HG02588 (cell line): ENCODE measurements around the gene MVK.

ENCODE experiments used
- ATAC-seq: cut with Tn5 transposase; IDR thresholded peaks from one replicate; pipeline ENCODE4 v1.9.1; 2021; ENCODE audit warnings: mild to moderate bottlenecking, moderate library complexity; ENCODE audit not compliant: unreplicated experiment

Gene MVK

DNA sequence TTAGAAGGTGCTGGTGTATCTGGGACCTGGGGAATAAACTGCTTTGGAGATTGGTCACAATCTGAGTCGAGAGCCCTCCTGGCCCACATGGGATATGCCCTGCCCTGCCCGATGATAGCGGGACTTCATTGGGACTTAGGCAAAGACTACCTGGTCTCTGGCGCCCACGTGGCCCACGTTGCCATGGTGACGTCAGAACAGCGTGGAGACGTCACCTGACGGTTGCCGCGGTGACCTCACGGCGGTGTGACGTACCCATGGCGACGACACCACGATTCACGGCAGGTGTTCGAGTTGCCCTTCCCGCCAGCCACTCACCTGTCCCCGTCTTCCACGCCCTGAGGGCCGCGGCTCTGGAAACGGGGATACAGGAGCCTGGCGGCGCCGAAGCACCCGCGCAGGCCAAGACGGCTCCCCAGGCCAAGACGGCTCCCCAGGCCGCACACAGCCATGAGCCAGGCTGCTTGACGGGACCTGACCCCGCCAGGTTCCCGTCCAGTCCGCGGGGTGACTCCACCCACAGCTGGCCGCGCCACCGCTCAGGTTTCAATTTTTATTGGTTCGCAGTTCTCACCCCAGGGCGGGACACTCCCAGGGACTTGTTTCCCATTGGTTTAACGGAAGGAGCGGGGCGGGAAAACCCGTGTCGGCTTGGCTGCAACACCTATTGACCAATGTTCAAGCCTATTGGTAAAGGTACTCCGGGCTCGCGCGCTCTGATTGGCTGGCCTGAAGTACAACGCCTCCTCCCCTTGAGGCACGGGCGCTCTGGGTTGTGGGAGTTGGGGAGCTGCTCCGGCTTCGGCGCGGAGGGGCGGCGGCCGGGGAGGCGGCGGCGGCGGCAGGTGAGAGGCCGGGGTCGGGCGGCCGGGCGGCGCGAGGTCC, at the start of gene MVK, which contains the start of gene MMAB:
Gene MVK, plus strand, starts transcription at position 766 of the 885 bp plus-strand sequence. CDS start 1,029 bp downstream, outside the sequence.
Gene MMAB, minus strand, starts transcription at position 476 of the 885 bp plus-strand sequence. Its CDS starts 24 bp downstream, at position 452.
- ATAC-seq, result peak; percentile 93

DNA sequence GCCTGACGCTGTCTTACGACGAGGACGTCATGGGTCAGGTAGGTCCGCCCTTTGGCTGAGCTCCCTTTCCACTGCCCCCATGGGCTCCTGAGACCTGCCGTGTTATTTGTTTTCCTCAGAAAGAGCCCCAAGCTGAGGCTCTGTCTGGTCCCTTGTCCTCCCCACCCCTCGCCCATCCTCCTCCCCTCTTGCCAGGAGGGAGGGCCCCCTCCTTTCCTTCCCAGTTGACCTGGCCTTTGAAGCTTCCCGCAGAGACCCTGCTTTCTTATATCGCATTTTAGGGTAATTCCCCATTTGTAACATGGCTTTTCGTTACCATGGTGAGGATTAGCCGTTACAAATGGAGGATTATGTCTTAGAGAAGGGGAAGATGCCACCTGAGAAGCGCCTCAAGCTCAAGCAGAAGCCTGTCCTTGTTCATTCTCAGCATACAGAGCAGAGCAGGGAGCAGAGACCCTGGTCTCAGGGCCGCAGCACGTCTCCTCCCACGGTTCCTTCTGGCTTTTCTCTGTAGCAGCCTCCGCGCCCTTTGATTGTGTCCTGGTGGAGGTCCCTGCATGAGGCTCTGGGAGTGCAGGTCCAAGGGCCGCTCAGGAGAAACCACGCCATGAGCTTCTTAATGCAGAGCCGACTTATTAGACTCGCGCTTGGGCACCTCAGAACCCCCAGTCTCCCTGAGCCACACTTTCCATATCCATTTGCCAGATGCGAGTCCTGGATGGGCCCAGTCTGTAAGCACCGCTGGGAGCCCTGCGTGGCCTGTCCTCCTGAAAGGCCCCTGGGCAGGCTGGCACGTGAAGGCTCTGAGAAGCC, 48.9 kb upstream of the MVK start:
- ATAC-seq, result no peak

DNA sequence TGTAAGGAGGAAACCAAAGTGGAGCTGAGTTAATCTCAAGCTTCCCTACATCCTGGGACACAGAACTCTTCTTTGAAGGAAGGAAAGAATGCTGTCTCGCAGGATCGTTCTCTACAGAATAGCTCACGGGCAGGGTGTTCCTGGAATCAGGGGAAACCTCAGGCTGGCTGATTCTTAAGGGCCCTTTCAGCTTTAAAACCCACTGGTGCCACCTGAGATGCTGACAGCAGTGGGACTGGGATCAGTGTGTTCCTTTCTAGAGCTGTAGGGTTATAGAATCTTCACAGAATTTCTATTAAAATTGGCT, 48.4 kb upstream of the MVK start:
- no peak for ATAC-seq

GRCh38 chr12:109527489-109528123, 46.0 kb upstream of the MVK start:
- no peak for ATAC-seq

GRCh38 chr12:109529691-109530640, 43.6 kb upstream of the MVK start:
- no peak for ATAC-seq

- ATAC-seq, result no peak
Observed at GRCh38 chr12:109531411-109531810, 42.2 kb upstream of the MVK start.

DNA sequence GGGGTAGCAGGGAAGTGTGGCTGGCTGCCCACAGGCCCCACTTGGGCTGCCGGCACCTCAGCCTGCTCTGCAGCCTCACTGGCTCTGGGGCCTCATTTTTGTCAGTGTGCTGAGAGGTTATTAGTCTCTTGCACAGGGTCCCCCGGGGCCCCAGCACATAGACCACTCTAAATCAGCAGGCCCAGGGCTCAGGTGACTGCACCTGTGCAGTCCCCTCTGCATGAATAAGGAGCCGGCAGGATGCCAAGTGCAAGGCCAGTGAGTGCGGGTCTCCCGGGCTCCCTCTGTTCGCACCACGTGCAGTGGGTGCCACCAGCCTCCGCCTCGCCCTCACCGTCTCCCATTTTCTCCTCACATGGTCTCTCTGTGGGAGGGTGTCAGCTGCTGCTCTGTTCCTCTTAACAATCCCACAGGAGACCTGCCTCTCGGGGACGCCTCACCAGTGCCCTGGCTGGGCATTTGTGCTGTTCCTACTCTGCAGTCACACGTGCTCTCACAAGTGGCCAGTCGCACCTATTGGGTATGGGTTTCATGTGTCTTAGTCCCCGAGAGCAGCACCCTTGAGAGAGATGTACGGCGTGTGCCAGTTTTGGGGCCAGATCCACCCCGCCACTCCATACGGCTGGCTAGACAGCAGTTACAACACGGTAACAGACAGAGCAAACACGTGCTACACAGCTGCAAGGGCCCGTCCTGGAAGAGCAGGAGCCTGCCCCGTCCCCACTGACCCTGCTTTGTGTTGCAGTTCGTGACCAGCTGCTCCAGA, 40.7 kb upstream of the MVK start:
- ATAC-seq, result no peak

- no peak for ATAC-seq
Observed at GRCh38 chr12:109533487-109533740, 40.2 kb upstream of the MVK start.

DNA sequence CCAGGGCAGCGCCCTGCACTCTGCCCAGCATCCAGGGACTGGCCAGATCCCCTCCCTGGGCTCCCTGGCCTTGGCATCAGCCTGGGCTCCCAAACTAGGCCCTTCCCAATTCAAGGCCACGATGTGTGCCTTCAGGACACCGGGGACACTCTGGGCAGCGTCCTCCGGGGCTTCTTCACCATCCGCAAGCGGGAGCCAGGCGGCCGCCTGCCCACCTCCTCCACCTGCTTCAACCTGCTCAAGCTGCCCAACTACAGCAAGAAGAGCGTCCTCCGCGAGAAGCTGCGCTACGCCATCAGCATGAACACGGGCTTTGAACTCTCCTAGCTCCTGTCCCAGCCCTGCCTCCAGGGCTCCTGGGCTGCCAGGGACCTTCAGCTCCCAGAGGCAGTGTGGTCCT, 39.1 kb upstream of the MVK start:
- no peak for ATAC-seq

DNA sequence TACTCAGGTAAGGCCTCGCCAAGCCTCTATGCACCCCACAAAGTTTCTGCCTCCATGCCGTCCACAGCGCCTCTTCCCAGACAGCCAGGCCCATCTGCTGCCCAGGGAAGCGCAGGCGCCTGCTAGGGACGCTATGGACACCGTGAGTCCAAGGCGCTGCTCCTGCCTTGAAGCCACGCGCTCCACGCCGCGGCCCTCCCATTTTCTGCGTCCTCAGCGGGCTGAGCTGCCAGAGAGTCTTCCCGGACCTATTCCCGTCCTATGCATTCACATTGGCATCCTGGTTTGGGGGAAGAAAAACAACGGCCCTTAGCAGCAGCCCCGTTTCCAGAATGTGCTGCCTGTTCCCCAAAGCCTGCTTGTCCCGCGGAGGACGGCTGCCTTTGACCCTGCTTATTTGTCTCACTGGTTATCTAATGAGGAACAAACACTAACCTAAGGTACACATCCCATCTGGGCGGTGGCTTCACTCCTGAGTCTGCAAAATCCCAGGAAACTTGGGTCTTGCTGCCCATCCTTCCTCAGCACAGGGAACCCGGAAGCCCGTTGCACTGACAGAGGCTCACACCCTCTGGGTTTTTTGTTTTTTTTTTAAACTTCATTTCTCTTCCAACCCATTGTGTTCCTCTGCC, 38.2 kb upstream of the MVK start:
- ATAC-seq, result no peak

GRCh38 chr12:109535863-109536250, 37.7 kb upstream of the MVK start:
- ATAC-seq, result no peak

- no peak for ATAC-seq
Observed at GRCh38 chr12:109537136-109537535, 36.5 kb upstream of the MVK start.

DNA sequence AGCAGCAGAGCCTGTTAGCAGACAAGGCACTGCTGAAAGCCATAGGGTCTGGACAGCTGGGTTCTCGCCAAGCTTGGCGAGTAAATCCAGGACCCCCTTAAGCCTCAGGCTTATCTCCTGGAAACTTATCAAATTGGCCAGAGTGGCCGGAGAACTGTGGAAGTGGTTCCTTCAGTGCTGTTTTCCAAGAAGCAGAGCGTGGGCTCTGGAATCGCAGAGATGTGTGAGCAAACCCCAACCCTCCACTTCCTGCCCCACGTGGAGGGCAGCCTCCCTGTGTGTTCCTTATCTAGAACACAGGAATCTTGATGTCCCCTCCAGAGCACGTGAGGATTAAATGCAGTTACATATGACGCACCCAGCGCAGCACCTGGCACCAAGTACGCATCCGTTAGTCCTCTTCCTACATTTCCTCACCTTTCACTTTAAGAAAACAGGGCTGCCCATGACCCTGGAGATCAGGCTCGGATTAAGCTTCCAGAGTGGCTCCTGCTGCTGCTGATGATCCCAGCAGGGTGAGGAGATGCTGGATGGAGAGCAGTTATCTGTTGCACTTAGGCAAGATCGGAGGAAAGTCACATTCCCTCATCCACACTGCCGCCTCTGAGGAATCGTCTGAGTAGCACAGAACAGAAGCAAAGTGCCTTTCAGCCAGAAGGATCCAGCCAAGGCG, 35.3 kb upstream of the MVK start:
- ATAC-seq, result no peak

DNA sequence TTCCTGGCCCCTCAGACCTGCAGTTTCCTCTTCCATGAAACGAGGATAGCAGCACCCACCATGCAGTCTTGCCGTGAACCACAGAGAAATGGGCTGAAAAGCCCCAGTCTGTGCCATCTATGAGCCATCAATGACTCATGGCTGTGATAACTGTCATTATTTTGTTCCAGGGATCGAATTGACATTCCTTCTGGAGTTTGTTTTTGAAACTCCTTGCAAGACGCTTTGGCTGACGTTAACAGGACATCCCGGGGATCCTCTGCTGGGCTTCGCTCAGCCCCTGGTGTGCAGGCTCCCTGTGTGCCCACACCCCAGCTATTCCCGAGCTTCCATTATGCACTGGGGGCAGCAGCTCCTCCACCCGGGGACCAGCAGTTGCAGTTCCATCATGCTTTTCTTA, 34.1 kb upstream of the MVK start:
- no peak for ATAC-seq

- ATAC-seq, result no peak
Observed at GRCh38 chr12:109540526-109541412, 32.8 kb upstream of the MVK start.

- ATAC-seq, result no peak
Observed at GRCh38 chr12:109541413-109541726, 32.2 kb upstream of the MVK start.

GRCh38 chr12:109542014-109542413, 31.6 kb upstream of the MVK start:
- no peak for ATAC-seq

DNA sequence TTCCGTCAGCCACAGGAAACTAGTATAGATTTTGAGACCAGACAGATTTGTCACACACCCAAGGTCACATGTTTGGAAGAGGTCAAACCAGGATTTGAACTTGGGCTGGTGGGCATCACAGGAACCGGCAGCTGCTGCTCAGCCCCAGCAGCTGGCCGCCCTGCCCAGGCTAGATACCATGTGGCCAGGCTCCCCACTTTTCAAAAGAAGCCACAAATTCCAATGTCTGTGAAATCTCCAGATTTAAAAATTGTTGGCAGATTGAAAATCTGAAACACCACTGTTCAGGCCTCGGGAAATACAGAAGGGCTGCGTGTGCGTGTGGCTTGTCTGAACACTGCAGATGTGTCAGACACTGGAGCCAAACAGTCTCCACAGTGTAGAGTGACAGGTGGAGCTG, 30.7 kb upstream of the MVK start:
- ATAC-seq, result no peak
